Suprapubic skin (tissue), 4 donors: Measurements from ENCODE around the gene MAPK12. TPM values are rescaled to one million over a fixed set of nuclear protein-coding genes. Genes with fewer than 3 reads are reported as not detected.

Experiments used
- DNase-seq, 2 donors: peaks; one replicate each; pipeline ENCODE4 v3.0.0-alpha.2; 2019; ENCODE audit warnings: low spot score in 2 of 2
- H3K27ac ChIP-seq: fragments of 200-600 bp; sonication (generic); one replicate; pipeline ENCODE4 v1.5.1; 2019
- H3K27me3 ChIP-seq: fragments of 200-600 bp; sonication (generic); one replicate; pipeline ENCODE4 v1.5.1; 2019
- H3K36me3 ChIP-seq: fragments of 200-600 bp; sonication (generic); one replicate; pipeline ENCODE4 v1.5.1; 2019
- H3K4me1 ChIP-seq: fragments of 200-600 bp; sonication (generic); one replicate; pipeline ENCODE4 v1.5.1; 2019
- H3K4me3 ChIP-seq: fragments of 200-600 bp; sonication (generic); one replicate; pipeline ENCODE4 v1.5.1; 2019; ENCODE audit warnings: mild to moderate bottlenecking
- H3K9me3 ChIP-seq: fragments of 200-600 bp; sonication (generic); one replicate; pipeline ENCODE4 v1.5.1; 2019
- EP300 ChIP-seq: sonication (generic); formaldehyde crosslinking; IDR thresholded peaks from one replicate; pipeline ENCODE4 v1.6.1; 2017; ENCODE audit warnings: antibody characterized with exemption
- POLR2A ChIP-seq, 2 donors: fragments of 450-650 bp; IDR thresholded peaks; one replicate each; pipeline ENCODE4 v1.6.1; 2017; ENCODE audit warnings: antibody characterized with exemption in 2 of 2, mild to moderate bottlenecking in 2 of 2, moderate library complexity in 2 of 2
- POLR2AphosphoS5 ChIP-seq, 3 donors: sonication (generic); formaldehyde crosslinking; IDR thresholded peaks; one replicate each; pipeline ENCODE4 v1.6.1; 2017; ENCODE audit warnings: antibody characterized with exemption in 3 of 3
- WGBS: methylation state at CpG from one replicate; pipeline ENCODE4 v1.1.5; 2018; 5-methylcytosine and 5-hydroxymethylcytosine counted together
- total RNA-seq, 4 donors: library from RNA; depleted of rRNA; stranded (reverse); fragments of >200 nt; gene quantifications; one replicate each; pipeline ENCODE4 v1.1.0, GENCODE V29; 2016
- TF ChIP-seq, protein P1 (sequence below), 2 donors: fragments of 200-600 bp in 1 of 2; fragments of 450-650 bp in 1 of 2; sonication (generic) in 1 of 2; IDR thresholded peaks; one replicate each; pipeline ENCODE4 v1.5.1; 2016 to 2019; ENCODE audit warnings: antibody characterized with exemption in 2 of 2, mild to moderate bottlenecking in 1 of 2, moderate library complexity in 1 of 2

MAPK12 gene
- total RNA-seq, 4 donors from 2014 or later: 1.3 to 5.7 (median 3.3) TPM

DNA sequence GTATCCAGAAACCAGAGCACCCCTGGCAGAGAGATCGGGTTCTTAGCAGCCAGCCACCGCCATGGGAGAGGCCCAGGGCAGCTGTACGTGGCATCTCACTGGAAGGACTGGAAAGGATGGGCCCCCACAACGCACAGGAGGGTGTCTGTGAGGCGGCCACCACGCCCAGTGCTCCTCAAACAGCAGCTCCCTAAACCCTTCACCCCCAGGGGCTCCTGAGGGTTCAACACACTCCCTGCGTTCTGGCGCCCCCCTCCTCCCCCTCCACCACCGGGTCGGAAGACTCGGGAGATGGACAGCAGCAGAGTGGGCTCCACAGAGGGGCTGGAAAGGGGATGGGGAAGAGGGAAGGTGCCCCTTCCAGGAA is 1.1 kb downstream of the MAPK12 start:
- H3K4me3 ChIP-seq: peak overlapping the region; percentile 51
- H3K27ac ChIP-seq: no peak overlapping the region
- TF ChIP-seq EP300 (no peak), POLR2A (IDR thresholded peaks at IDR 0.05) (no peak), POLR2AphosphoS5 (IDR thresholded peaks at IDR 0.05) (no peak)
- no peaks in the 10 kb centered on the region for H3K9me3 ChIP-seq
- peaks cover 27% of the 10 kb centered on the region for H3K4me1 ChIP-seq
- DNase-seq: no peak
- H3K27me3 ChIP-seq: peaks cover 63% of the 10 kb centered on the region
- H3K36me3 ChIP-seq: no peaks in the 10 kb centered on the region
- 0% methylated on average over 5 of the region's 11 CpGs for WGBS

DNA sequence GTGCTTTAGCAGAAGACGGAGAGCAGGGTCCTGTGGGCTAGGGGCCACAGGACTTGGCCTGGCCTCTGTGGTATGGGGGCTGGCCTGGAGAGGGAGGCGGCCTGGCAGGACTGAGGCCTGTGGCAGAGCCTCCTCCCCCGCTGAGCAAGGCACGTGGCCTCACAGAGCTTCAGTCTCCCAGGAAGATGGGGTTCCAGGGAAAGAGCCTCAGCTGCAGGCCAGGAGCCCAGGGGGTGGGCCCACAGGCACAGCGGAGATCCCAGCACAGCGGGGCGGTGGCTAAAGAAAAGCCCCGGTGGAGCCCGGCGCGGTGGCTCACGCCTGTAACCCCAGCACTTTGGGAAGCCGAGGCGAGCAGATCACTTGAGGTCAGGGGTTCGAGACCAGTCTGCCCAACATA is 2.2 kb downstream of the MAPK12 start:
- peaks cover 27% of the 10 kb centered on the region for H3K4me1 ChIP-seq
- no peaks in the 10 kb centered on the region for H3K9me3 ChIP-seq
- no peaks in the 10 kb centered on the region for H3K36me3 ChIP-seq
- TF ChIP-seq, protein P1, sequence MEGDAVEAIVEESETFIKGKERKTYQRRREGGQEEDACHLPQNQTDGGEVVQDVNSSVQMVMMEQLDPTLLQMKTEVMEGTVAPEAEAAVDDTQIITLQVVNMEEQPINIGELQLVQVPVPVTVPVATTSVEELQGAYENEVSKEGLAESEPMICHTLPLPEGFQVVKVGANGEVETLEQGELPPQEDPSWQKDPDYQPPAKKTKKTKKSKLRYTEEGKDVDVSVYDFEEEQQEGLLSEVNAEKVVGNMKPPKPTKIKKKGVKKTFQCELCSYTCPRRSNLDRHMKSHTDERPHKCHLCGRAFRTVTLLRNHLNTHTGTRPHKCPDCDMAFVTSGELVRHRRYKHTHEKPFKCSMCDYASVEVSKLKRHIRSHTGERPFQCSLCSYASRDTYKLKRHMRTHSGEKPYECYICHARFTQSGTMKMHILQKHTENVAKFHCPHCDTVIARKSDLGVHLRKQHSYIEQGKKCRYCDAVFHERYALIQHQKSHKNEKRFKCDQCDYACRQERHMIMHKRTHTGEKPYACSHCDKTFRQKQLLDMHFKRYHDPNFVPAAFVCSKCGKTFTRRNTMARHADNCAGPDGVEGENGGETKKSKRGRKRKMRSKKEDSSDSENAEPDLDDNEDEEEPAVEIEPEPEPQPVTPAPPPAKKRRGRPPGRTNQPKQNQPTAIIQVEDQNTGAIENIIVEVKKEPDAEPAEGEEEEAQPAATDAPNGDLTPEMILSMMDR (IDR thresholded peaks at IDR 0.05): no peak
- no peak for TF ChIP-seq EP300
- TF ChIP-seq POLR2AphosphoS5 (IDR thresholded peaks at IDR 0.05): no peak
- no peak for TF ChIP-seq POLR2A (IDR thresholded peaks at IDR 0.05)
- 89% methylated on average over 15 of the region's 15 CpGs for WGBS
- no peak for DNase-seq
- H3K27ac ChIP-seq: no peak overlapping the region
- peaks cover 63% of the 10 kb centered on the region for H3K27me3 ChIP-seq
- no peak overlapping the region for H3K4me3 ChIP-seq

DNA sequence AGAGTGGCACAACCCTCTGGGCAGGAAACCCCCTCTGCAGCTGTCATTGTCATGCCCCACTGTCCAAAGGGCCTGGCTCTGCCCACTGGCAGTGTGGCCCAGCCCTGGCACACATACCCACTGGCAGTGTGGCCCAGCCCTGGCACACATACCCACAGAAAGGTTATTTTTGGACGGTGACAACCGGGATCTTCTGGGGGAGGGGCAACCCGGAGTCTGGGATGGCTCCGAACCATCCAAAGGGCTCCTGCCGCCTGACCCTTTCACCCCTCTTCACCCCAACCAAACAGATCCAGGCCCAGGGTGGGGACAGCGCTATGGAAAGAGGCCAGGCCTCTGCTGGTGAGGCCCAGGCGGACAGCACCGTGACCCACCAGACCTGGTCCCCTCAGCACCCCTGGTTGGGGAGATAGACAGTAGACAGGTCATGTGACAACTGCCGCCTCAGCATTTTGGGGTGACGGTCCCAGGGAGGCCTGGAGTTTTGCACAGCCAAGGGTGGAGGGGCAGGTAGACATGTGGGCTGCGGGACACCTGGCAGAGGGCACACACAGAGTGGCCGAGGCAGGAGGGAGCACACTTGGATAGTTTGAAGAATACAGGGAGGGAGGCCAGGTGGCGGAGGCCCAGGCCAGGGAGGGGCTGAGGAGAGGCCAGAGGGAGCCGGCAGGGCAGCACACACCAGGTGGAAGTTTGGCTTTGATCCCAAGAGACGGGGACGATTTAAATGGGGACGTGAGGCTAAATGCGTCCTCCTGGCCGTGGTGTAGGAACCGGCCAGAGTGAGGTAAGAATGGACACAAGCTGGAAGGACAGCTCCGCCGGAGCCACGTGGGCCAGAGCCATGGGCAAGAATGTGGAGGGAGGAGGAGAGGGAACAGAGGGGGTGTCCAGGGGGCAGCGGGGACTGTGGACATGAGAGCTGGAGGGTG is 2.9 kb downstream of the MAPK12 start:
- Histone ChIP-seq H3K27ac (no peak overlapping the region), H3K4me1 (peaks cover 27% of the 10 kb centered on the region), H3K27me3 (peaks cover 63% of the 10 kb centered on the region), H3K4me3 (no peak overlapping the region), H3K36me3 (no peaks in the 10 kb centered on the region), H3K9me3 (no peaks in the 10 kb centered on the region)
- no peak for DNase-seq
- WGBS: 71% methylated on average over 15 of the region's 24 CpGs
- TF ChIP-seq, protein P1 (IDR thresholded peaks at IDR 0.05): no peak
- TF ChIP-seq POLR2A (IDR thresholded peaks at IDR 0.05): no peak
- TF ChIP-seq EP300: no peak

DNA sequence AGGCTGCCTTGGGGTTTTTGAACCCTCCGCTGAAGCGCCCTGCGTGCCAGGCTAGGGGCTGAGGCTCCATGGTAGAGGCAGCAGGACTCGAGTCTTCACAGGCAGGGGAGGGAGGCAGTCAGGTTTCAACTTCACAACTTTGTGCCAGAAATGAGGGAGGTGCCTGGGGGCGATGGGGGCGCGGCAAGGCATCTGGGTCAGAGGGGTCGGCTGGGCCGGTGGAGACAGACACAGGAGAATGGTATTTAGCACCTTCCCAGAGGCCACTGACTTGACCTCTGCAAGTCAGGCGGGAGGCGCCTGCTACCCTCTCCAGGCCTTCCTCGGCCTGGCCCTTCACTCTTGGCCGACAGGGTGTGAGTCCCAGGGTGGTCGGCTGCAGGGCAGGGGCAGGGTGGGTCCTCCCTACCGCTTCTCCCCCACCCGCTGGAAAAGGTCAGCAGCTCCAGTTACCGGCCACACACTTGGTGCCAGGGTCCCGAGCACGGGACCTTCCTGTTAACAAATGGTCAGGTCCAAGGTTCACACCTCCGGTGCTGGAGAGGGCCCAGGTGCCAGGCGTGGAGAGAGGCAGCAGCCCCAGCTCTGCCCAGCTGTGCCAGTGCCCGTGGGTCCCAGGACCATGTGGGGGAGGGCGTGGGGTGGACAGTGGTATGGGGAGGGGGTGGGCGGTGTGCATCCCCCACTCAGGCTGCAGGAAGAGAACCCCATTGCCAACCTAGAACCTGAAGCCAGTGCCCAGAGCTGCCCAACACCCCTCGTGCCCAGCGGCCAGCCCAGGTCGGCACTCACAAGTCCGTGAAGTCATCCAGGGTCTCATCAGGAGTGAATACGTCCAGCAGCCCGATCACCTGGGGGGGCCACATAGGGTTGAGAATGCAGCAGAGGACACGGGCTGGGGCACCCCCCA is 3.8 kb downstream of the MAPK12 start:
- H3K4me3 ChIP-seq: no peak overlapping the region
- TF ChIP-seq EP300 (no peak), POLR2A (IDR thresholded peaks at IDR 0.05) (no peak)
- TF ChIP-seq, protein P1 (IDR thresholded peaks at IDR 0.05): no peak
- H3K36me3 ChIP-seq: no peaks in the 10 kb centered on the region
- H3K27ac ChIP-seq: no peak overlapping the region
- WGBS: 72% methylated on average over 9 of the region's 31 CpGs
- H3K4me1 ChIP-seq: peaks cover 25% of the 10 kb centered on the region
- H3K9me3 ChIP-seq: no peaks in the 10 kb centered on the region
- DNase-seq: no peak
- peaks cover 59% of the 10 kb centered on the region for H3K27me3 ChIP-seq

DNA sequence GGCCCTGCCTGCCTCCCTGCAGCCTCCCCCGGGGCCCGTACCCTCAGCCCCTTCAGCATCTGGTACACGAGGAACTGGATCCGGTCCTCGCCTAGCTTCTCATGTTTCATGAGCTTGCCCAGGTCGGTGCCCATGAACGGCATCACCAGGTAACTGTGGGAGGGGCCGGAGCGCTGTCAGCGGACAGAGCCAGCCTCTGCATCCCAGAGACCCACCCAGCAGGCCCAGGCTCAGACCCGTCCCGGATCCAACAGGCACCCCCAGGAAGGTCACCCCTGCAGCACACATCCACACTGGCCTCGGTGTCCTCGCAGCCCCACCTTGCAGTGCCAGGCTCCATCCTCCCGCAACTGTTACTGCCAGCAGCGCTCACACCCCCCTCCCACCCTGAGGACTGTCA is 4.4 kb downstream of the MAPK12 start:
- TF ChIP-seq, protein P1 (IDR thresholded peaks at IDR 0.05): no peak
- TF ChIP-seq POLR2A (IDR thresholded peaks at IDR 0.05) (no peak), EP300 (no peak), POLR2AphosphoS5 (IDR thresholded peaks at IDR 0.05) (no peak)
- Histone ChIP-seq H3K4me3 (no peak overlapping the region), H3K4me1 (peaks cover 18% of the 10 kb centered on the region), H3K27ac (no peak overlapping the region), H3K27me3 (peaks cover 52% of the 10 kb centered on the region), H3K36me3 (no peaks in the 10 kb centered on the region), H3K9me3 (no peaks in the 10 kb centered on the region)
- no peak for DNase-seq
- WGBS: 39% methylated on average over 9 of the region's 16 CpGs
